DOHH2 (cell line): ENCODE results near the gene NUCB1.

Source experiments
- H3F3A ChIP-seq: fragments of 200-600 bp; sonication (generic), shearing (Covaris generic); 2 replicates; pipeline ENCODE4 v1.6.0; 2016; ENCODE audit warnings: antibody characterized with exemption, mild to moderate bottlenecking; ENCODE audit not compliant: control insufficient read depth, insufficient read depth
- H3K27ac ChIP-seq: fragments of 200-600 bp; sonication (generic); 2 replicates; pipeline ENCODE4 v1.5.1; 2014; ENCODE audit warnings: low read depth, mild to moderate bottlenecking, low read length, moderate library complexity
- H3K27me3 ChIP-seq: fragments of 200-600 bp; sonication (generic); 2 replicates; pipeline ENCODE4 v1.6.1; 2014; ENCODE audit warnings: mild to moderate bottlenecking, low read length, mixed read lengths; ENCODE audit not compliant: control insufficient read depth
- H3K36me3 ChIP-seq: fragments of 200-600 bp; sonication (generic); 2 replicates; pipeline ENCODE4 v1.6.1; 2014; ENCODE audit warnings: mild to moderate bottlenecking, low read length, moderate library complexity, mixed read lengths; ENCODE audit not compliant: control insufficient read depth
- H3K4me1 ChIP-seq: fragments of 200-600 bp; sonication (generic); 2 replicates; pipeline ENCODE4 v1.6.1; 2014; ENCODE audit warnings: mild to moderate bottlenecking, low read length, mixed read lengths; ENCODE audit not compliant: control insufficient read depth
- H3K4me2 ChIP-seq: fragments of 200-600 bp; sonication (generic); 2 replicates; pipeline ENCODE4 v1.6.0; 2014; ENCODE audit warnings: mild to moderate bottlenecking, low read length, moderate library complexity
- H3K4me3 ChIP-seq: fragments of 200-600 bp; sonication (generic); 2 replicates; pipeline ENCODE4 v1.5.1; 2014; ENCODE audit warnings: mild to moderate bottlenecking, low read length, mixed read lengths
- H3K79me2 ChIP-seq: fragments of 200-600 bp; sonication (generic); 2 replicates; pipeline ENCODE4 v1.6.1; 2014; ENCODE audit warnings: mild to moderate bottlenecking, low read length, mixed read lengths; ENCODE audit not compliant: control insufficient read depth
- H3K9me2 ChIP-seq: fragments of 200-600 bp; sonication (generic); replicated peaks from 2 replicates; pipeline ENCODE4 v1.6.1; 2014; ENCODE audit warnings: mild to moderate bottlenecking, low read length, mixed read lengths; ENCODE audit not compliant: control insufficient read depth
- H3K9me3 ChIP-seq: fragments of 200-600 bp; sonication (generic); 2 replicates; pipeline ENCODE4 v1.6.1; 2014; ENCODE audit warnings: antibody characterized with exemption, low read length, mixed read lengths; ENCODE audit not compliant: control insufficient read depth, insufficient read depth
- H4K20me1 ChIP-seq: fragments of 200-600 bp; sonication (generic); 2 replicates; pipeline ENCODE4 v1.6.0; 2014; ENCODE audit warnings: low read depth, mild to moderate bottlenecking, antibody characterized with exemption, low read length, moderate library complexity; ENCODE audit not compliant: control insufficient read depth, insufficient read depth
- EZH2phosphoT487 ChIP-seq: fragments of 200-600 bp; sonication (generic); IDR thresholded peaks from 2 replicates; pipeline ENCODE4 v1.6.1; 2017; ENCODE audit warnings: borderline replicate concordance, mild to moderate bottlenecking, antibody characterized with exemption, low read length, moderate library complexity, mixed read lengths
- TF ChIP-seq, protein P1 (sequence below): fragments of 200-600 bp; sonication (generic); IDR thresholded peaks from one replicate; pipeline ENCODE4 v1.5.1; 2014; ENCODE audit warnings: antibody characterized with exemption, mild to moderate bottlenecking, low read depth, low read length; ENCODE audit not compliant: poor library complexity, severe bottlenecking

Gene NUCB1

DNA sequence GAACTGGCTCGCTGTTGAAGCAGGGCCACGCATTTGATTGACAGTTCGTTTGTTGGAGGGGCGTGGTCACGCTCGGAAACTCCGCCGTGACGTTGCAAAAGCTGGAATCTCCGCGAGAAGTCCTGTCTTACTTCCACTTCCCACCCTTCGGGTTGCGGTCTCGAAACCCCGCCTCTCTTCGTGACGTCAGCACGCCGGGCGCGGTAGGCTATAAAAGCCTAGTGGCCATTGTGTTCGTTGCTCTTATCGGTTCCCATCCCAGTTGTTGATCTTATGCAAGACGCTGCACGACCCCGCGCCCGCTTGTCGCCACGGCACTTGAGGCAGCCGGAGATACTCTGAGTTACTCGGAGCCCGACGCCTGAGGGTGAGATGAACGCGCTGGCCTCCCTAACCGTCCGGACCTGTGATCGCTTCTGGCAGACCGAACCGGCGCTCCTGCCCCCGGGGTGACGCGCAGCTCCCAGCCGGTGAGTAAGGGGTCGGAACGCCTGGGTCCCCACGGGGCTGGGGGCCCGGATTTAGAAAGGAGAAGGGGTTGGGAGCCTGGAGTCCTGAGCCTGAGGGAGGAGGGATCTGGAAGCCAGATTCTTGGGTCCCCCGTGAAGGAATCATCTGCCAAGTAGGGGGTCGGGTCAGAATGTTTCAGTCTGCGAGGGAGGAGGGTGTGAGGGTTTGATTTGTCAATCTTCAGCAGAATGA is 27.8 kb upstream of the NUCB1 start, which contains the start of gene PPP1R15A:
Gene PPP1R15A (plus strand): TSS at position 240 of the 702 bp plus-strand sequence. CDS start 813 bp downstream, outside the sequence.
- Histone ChIP-seq H3K27me3 (no peaks in the 10 kb centered on the region), H3K4me3 (peak within 1 kb of the TSS; percentile 100), H3K9me2 (no peaks in the 10 kb centered on the region), H3K9me3 (no peaks in the 10 kb centered on the region), H3K4me1 (peaks cover 48% of the 10 kb centered on the region), H3K27ac (peak within 1 kb of the TSS; percentile 96), H3K36me3 (peaks cover 43% of the 10 kb centered on the region), H3F3A (peaks cover 34% of the 10 kb centered on the region), H4K20me1 (peaks cover 16% of the 10 kb centered on the region; the same call in 1 of the 2 replicates), H3K79me2 (peaks cover 32% of the 10 kb centered on the region), H3K4me2 (peak within 1 kb of the TSS; percentile 92)
- TF ChIP-seq, protein P1, sequence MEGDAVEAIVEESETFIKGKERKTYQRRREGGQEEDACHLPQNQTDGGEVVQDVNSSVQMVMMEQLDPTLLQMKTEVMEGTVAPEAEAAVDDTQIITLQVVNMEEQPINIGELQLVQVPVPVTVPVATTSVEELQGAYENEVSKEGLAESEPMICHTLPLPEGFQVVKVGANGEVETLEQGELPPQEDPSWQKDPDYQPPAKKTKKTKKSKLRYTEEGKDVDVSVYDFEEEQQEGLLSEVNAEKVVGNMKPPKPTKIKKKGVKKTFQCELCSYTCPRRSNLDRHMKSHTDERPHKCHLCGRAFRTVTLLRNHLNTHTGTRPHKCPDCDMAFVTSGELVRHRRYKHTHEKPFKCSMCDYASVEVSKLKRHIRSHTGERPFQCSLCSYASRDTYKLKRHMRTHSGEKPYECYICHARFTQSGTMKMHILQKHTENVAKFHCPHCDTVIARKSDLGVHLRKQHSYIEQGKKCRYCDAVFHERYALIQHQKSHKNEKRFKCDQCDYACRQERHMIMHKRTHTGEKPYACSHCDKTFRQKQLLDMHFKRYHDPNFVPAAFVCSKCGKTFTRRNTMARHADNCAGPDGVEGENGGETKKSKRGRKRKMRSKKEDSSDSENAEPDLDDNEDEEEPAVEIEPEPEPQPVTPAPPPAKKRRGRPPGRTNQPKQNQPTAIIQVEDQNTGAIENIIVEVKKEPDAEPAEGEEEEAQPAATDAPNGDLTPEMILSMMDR: no peak
- TF ChIP-seq EZH2phosphoT487: no peak

DNA sequence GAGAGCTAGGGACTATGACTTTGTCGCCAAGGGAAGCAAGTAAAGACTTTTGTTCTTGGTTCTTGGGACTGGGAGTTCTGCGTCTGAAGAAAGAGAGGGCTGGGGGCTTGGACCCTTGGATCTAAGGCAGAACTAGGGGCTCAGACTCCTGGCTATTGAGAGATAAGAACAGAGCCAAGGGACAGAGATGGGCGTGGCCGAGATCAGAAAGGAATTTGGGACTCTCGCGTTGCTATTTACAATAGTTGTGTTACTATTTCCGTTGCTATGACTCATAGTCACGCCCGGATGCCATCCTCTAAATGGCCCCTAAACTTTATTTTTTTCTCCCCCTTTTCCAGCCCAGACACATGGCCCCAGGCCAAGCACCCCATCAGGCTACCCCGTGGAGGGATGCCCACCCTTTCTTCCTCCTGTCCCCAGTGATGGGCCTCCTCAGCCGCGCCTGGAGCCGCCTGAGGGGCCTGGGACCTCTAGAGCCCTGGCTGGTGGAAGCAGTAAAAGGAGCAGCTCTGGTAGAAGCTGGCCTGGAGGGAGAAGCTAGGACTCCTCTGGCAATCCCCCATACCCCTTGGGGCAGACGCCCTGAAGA is 27.1 kb upstream of the NUCB1 start:
- TF ChIP-seq, protein P1: no peak
- TF ChIP-seq EZH2phosphoT487: no peak
- Histone ChIP-seq H3K9me3 (no peaks in the 10 kb centered on the region), H3K27ac (peak overlapping the region; percentile 96), H3F3A (peaks cover 41% of the 10 kb centered on the region), H3K79me2 (peaks cover 38% of the 10 kb centered on the region), H3K4me2 (peak overlapping the region; percentile 92), H3K4me3 (peak overlapping the region; percentile 100), H3K4me1 (peaks cover 48% of the 10 kb centered on the region), H4K20me1 (peaks cover 16% of the 10 kb centered on the region; the same call in 1 of the 2 replicates), H3K9me2 (no peaks in the 10 kb centered on the region), H3K27me3 (no peaks in the 10 kb centered on the region), H3K36me3 (peaks cover 50% of the 10 kb centered on the region)

DNA sequence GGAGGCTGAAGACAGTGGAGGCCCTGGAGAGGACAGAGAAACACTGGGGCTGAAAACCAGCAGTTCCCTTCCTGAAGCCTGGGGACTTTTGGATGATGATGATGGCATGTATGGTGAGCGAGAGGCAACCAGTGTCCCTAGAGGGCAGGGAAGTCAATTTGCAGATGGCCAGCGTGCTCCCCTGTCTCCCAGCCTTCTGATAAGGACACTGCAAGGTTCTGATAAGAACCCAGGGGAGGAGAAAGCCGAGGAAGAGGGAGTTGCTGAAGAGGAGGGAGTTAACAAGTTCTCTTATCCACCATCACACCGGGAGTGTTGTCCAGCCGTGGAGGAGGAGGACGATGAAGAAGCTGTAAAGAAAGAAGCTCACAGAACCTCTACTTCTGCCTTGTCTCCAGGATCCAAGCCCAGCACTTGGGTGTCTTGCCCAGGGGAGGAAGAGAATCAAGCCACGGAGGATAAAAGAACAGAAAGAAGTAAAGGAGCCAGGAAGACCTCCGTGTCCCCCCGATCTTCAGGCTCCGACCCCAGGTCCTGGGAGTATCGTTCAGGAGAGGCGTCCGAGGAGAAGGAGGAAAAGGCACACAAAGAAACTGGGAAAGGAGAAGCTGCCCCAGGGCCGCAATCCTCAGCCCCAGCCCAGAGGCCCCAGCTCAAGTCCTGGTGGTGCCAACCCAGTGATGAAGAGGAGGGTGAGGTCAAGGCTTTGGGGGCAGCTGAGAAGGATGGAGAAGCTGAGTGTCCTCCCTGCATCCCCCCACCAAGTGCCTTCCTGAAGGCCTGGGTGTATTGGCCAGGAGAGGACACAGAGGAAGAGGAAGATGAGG is 26.4 kb upstream of the NUCB1 start:
- peaks cover 47% of the 10 kb centered on the region for H3F3A ChIP-seq

More for the DNA sequence above, 26.4 kb upstream of the NUCB1 start:
- H3K4me2 ChIP-seq: peak overlapping the region; percentile 92
- peaks cover 48% of the 10 kb centered on the region for H3K4me1 ChIP-seq
- no peaks in the 10 kb centered on the region for H3K9me2 ChIP-seq
- H4K20me1 ChIP-seq: peaks cover 16% of the 10 kb centered on the region; the same call in 1 of the 2 replicates
- no peaks in the 10 kb centered on the region for H3K27me3 ChIP-seq
- peak overlapping the region; percentile 96 for H3K27ac ChIP-seq
- peaks cover 57% of the 10 kb centered on the region for H3K36me3 ChIP-seq
- peaks cover 42% of the 10 kb centered on the region for H3K79me2 ChIP-seq
- H3K4me3 ChIP-seq: peak overlapping the region; percentile 100
- no peaks in the 10 kb centered on the region for H3K9me3 ChIP-seq
- no peak for TF ChIP-seq EZH2phosphoT487
- TF ChIP-seq, protein P1: no peak
